Right lobe of liver (tissue), 6 donors: Measurements from ENCODE around the gene ABCC12. TPM values are rescaled to one million over a fixed set of nuclear protein-coding genes. Genes with fewer than 3 reads are reported as not detected.

Experiments
- ATAC-seq, 4 donors: fragments of 200-7000 bp; cut with Tn5 transposase; one replicate each; pipeline ENCODE4 v1.9.1; 2020; ENCODE audit warnings: mild to moderate bottlenecking in 4 of 4, moderate library complexity in 4 of 4
- DNase-seq, 3 donors: peaks; one replicate each; pipeline ENCODE4 v3.0.0-alpha.2; 2020
- H3K27ac ChIP-seq, 3 donors: fragments of 200-600 bp; one replicate each; pipeline ENCODE4 v1.8.0; 2022
- H3K27me3 ChIP-seq, 2 donors: fragments of 200-600 bp; one replicate each; pipeline ENCODE4 v1.8.0; 2022
- H3K36me3 ChIP-seq, 4 donors: fragments of 200-600 bp; sonication (generic) in 1 of 4; one replicate each; pipeline versions ENCODE4 v1.5.1 to v1.8.0; 2017 to 2022; ENCODE audit warnings: control low read depth in 1 of 4
- H3K4me1 ChIP-seq, 4 donors: fragments of 200-600 bp; sonication (generic) in 1 of 4; one replicate each; pipeline versions ENCODE4 v1.5.1 to v1.8.0; 2017 to 2022; ENCODE audit warnings: control low read depth in 1 of 4
- H3K4me3 ChIP-seq, 3 donors: fragments of 200-600 bp; one replicate each; pipeline ENCODE4 v1.8.0; 2022
- H3K9me3 ChIP-seq, 4 donors: fragments of 200-600 bp; sonication (generic) in 1 of 4; one replicate each; pipeline versions ENCODE4 v1.5.1 to v1.8.0; 2017 to 2022; ENCODE audit warnings: control low read depth in 1 of 4
- POLR2A ChIP-seq: fragments of 450-650 bp; IDR thresholded peaks from one replicate; pipeline ENCODE4 v1.6.1; 2017; ENCODE audit warnings: antibody characterized with exemption, mild to moderate bottlenecking
- WGBS: methylation state at CpG from one replicate; pipeline ENCODE4 v1.1.6; 2018; ENCODE audit warnings: low coverage, low lambda C conversion rate; ENCODE audit not compliant: insufficient coverage; ENCODE audit errors: missing lambda C conversion rate; 5-methylcytosine and 5-hydroxymethylcytosine counted together
- intact Hi-C, 2 donors: fragments of 100-400 bp; cut with DNase I; formaldehyde crosslinking; loops; one replicate each; pipeline versions ENCODE4 v1.11.2 to v1.14.1; 2022
- total RNA-seq, 6 experiments: library from RNA; depleted of rRNA in 2 of 6; stranded (reverse); fragments of >200 nt in 2 of 6; fragmentation: NEBNext Ultra II Directional in 3 of 6; extraction: Animal tissue kit (Norgen Biotek cat#: 25700) in 3 of 6; gene quantifications; one replicate each; pipeline versions ENCODE4 v1.1.0 to v1.2.4, GENCODE V29; 2016 to 2023
- TF ChIP-seq, protein P1 (sequence below), 4 donors: fragments of 200-600 bp in 3 of 4; fragments of 450-650 bp in 1 of 4; IDR thresholded peaks; one replicate each; pipeline versions ENCODE4 v1.5.1 to v1.8.0; 2016 to 2022; ENCODE audit warnings: antibody characterized with exemption in 4 of 4, mild to moderate bottlenecking in 2 of 4
- donor health status: DM: no; HTN: yes; CAD: no.
- donor health status: DM: no; HTN: no; CAD: no.
- donor health status: DM: no; HTN: no; CAD: no.
- donor health status: DM: no; HTN: yes; CAD: no.
- donor health status: DM: no; HTN: yes; CAD: no.

Gene ABCC12
- total RNA-seq, 6 experiments from 2014 or later = 0.07 TPM; not detected in 5

DNA sequence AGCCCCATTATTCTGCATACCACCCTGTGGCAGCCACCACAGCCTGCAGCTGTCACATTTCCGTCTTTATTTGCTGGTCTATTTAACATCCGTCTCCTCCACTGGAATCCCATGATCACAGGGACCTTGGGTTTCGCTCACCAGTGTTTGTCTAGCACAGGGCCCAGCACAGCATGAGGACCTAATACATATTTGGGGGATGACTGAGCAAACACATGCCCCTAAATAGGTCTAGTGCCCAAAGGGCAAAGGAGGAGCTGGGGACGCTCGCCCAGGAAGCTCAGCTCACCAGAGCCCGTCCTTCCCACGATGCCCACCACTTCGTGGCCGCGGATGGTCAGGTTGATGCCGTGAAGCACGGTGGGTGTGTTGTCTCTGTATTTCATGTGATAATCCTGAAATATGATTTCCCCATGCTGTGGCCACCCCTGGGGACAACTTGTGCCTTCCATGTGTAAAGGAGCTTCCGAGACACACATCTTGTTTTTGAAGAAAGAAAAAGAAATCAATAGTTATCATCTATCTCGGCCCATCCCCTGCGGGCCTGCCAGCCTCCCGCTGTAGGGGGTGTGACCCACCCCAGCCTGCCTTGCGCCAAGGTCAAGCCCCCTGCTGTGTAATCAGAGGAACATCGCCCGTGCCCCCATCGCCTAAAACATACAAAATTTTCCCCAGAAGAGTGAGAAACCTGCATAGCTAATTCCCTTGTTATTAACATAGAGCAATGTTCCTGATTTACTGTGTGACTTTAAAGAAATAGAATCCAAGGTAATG is 21.0 kb upstream of the ABCC12 start:
- TF ChIP-seq POLR2A = no peak
- TF ChIP-seq, protein P1, sequence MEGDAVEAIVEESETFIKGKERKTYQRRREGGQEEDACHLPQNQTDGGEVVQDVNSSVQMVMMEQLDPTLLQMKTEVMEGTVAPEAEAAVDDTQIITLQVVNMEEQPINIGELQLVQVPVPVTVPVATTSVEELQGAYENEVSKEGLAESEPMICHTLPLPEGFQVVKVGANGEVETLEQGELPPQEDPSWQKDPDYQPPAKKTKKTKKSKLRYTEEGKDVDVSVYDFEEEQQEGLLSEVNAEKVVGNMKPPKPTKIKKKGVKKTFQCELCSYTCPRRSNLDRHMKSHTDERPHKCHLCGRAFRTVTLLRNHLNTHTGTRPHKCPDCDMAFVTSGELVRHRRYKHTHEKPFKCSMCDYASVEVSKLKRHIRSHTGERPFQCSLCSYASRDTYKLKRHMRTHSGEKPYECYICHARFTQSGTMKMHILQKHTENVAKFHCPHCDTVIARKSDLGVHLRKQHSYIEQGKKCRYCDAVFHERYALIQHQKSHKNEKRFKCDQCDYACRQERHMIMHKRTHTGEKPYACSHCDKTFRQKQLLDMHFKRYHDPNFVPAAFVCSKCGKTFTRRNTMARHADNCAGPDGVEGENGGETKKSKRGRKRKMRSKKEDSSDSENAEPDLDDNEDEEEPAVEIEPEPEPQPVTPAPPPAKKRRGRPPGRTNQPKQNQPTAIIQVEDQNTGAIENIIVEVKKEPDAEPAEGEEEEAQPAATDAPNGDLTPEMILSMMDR (IDR thresholded peaks at IDR 0.05) = no peak
- H3K27ac ChIP-seq = no peak overlapping the region
- WGBS = 90% methylated on average over 18 of the region's 20 CpGs

DNA sequence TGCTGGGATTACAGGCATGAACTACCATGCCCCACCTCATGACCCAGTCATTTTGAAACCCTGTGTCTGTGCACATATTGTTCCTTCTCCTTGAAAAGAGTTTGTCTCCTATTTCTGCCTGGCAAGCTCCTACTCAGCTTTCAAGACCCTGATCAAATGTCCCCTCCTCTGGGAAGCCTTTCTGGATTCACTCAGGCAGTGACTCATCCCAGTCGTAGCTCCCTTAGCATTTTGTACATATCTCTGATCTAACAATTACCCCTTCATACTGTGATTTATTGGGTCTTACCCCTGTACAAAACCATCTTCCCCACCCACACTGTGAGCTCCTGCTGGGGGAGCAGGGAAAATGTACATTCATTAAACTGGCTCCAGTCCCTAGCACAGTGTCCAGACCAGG is 18.1 kb upstream of the ABCC12 start:
- no peak overlapping the region for H3K4me3 ChIP-seq
- intact Hi-C loops = no loop called here
- H3K9me3 ChIP-seq = no peaks in the 10 kb centered on the region
- H3K27ac ChIP-seq = no peak overlapping the region
- WGBS = 73% methylated on average over 1 of the region's 1 CpG
- DNase-seq (no peak), ATAC-seq (no peak)
- no peaks in the 10 kb centered on the region for H3K36me3 ChIP-seq
- TF ChIP-seq POLR2A = no peak
- TF ChIP-seq, protein P1 (IDR thresholded peaks at IDR 0.05) = no peak
- H3K4me1 ChIP-seq = no peaks in the 10 kb centered on the region
- H3K27me3 ChIP-seq = no peaks in the 10 kb centered on the region

More for the DNA sequence above, 21.0 kb upstream of the ABCC12 start:
- Histone ChIP-seq H3K27me3 (no peaks in the 10 kb centered on the region), H3K36me3 (no peaks in the 10 kb centered on the region), H3K4me3 (no peak overlapping the region), H3K4me1 (peaks cover 0 to 8% (median 0%) of the 10 kb centered on the region in 4 donors), H3K9me3 (no peaks in the 10 kb centered on the region)
- no peak for DNase-seq
- ATAC-seq = no peak
- intact Hi-C loops = no loop called here

DNA sequence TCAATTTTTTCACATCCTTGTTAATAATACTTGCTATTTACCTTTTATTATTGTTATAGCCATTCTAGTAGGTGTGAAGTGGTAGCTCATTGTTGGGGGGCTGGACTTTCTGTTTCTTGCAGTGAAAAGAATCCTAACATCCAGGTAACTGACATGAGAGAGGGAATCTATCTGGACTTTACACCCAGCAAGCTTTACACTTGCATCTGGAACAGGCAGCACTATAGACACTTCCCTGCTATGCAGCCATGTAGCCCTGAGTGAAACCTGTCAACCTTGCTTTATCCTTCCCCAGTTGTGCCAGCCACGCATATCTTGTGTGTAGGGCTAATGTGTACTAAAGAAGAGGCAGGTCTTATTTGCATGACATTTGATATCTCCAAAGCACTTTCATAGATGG is 16.9 kb upstream of the ABCC12 start:
- WGBS = 71% methylated on average over 1 of the region's 1 CpG
- Histone ChIP-seq H3K9me3 (no peaks in the 10 kb centered on the region), H3K4me3 (no peak overlapping the region), H3K36me3 (no peaks in the 10 kb centered on the region), H3K4me1 (no peaks in the 10 kb centered on the region), H3K27ac (no peak overlapping the region), H3K27me3 (no peaks in the 10 kb centered on the region)
- ATAC-seq (no peak), DNase-seq (no peak)
- intact Hi-C loops = no loop called here
- TF ChIP-seq POLR2A = no peak
- TF ChIP-seq, protein P1 (IDR thresholded peaks at IDR 0.05) = no peak

DNA sequence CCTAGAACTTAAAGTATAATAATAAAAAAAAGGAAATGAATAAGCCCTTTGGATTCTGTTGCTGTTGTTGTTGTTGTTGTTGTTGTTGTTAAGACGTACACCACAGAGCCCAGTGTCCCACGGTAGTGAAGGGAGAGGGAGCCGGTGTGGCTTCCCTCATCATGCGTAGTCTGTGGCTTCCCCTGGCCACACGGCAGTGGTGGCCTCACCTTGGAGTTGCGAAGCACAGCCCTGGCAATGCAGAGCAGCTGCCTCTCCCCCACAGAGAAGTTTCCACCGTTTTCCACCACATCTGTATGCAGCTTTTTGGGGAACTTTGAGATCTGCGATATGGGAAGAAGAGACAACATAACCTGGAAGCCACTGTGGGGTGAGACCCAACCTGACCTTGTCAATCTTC is 14.1 kb upstream of the ABCC12 start:
- H3K27me3 ChIP-seq = no peaks in the 10 kb centered on the region
- DNase-seq (peak in 1 of 3 donors; percentile 39), ATAC-seq (no peak)
- 95% methylated on average over 2 of the region's 8 CpGs for WGBS
- intact Hi-C loops = no loop called here
- no peak overlapping the region for H3K4me3 ChIP-seq
- H3K4me1 ChIP-seq = peaks cover 0 to 12% (median 5%) of the 10 kb centered on the region in 4 donors
- no peaks in the 10 kb centered on the region for H3K9me3 ChIP-seq
- no peaks in the 10 kb centered on the region for H3K36me3 ChIP-seq
- H3K27ac ChIP-seq = no peak overlapping the region
- TF ChIP-seq, protein P1 (IDR thresholded peaks at IDR 0.05) = no peak
- no peak for TF ChIP-seq POLR2A
